KMS-11 (cell line): ENCODE results near the gene PPM1H.

ENCODE experiments used
- H2AFZ ChIP-seq: fragments of 200-600 bp; sonication (generic); 2 replicates; pipeline ENCODE4 v1.6.1; 2016; ENCODE audit warnings: antibody characterized with exemption, mixed run types, low read depth
- H3K27ac ChIP-seq: fragments of 200-600 bp; sonication (generic); 2 replicates; pipeline ENCODE4 v1.6.1; 2016; ENCODE audit warnings: mild to moderate bottlenecking, mixed run types
- H3K27me3 ChIP-seq: fragments of 200-600 bp; sonication (generic); 2 replicates; pipeline ENCODE4 v1.6.1; 2017; ENCODE audit warnings: mild to moderate bottlenecking, low read depth, mixed run types, moderate library complexity; ENCODE audit not compliant: insufficient read depth
- H3K36me3 ChIP-seq: fragments of 200-600 bp; sonication (generic); 2 replicates; pipeline ENCODE4 v1.6.1; 2017; ENCODE audit warnings: mild to moderate bottlenecking, mixed run types; ENCODE audit not compliant: insufficient read depth
- H3K4me1 ChIP-seq: fragments of 200-600 bp; sonication (generic); 2 replicates; pipeline ENCODE4 v1.6.1; 2016; ENCODE audit warnings: mild to moderate bottlenecking, low read depth, mixed run types; ENCODE audit not compliant: poor library complexity, severe bottlenecking
- H3K4me2 ChIP-seq: fragments of 200-600 bp; sonication (generic); 2 replicates; pipeline ENCODE4 v1.7.0; 2016; ENCODE audit warnings: mild to moderate bottlenecking, mixed run types
- H3K4me3 ChIP-seq: fragments of 200-600 bp; sonication (generic); IDR thresholded peaks from 2 replicates; pipeline ENCODE4 v1.6.1; 2017; ENCODE audit warnings: low read depth, low read length, mixed read lengths; ENCODE audit not compliant: insufficient read depth
- H3K79me2 ChIP-seq: fragments of 200-600 bp; sonication (generic); 2 replicates; pipeline ENCODE4 v1.6.1; 2016; ENCODE audit warnings: low read depth, mixed run types; ENCODE audit not compliant: insufficient read depth
- H3K9ac ChIP-seq: fragments of 200-600 bp; sonication (generic); 2 replicates; pipeline ENCODE4 v1.6.1; 2016; ENCODE audit warnings: mild to moderate bottlenecking, mixed run types
- H4K20me1 ChIP-seq: fragments of 200-600 bp; sonication (generic); 2 replicates; pipeline ENCODE4 v1.6.1; 2016; ENCODE audit warnings: mild to moderate bottlenecking, mixed run types; ENCODE audit not compliant: insufficient read depth
- CTCF ChIP-seq: fragments of 200-600 bp; sonication (generic); conservative IDR thresholded peaks from 2 replicates; pipeline ENCODE4 v1.6.1; 2017; ENCODE audit warnings: low read depth, mild to moderate bottlenecking, antibody characterized with exemption, low read length, moderate library complexity, mixed read lengths

PPM1H gene

GRCh38 chr12:62915204-62915529, 19.8 kb downstream of the PPM1H start:
- Histone ChIP-seq H3K4me1 (peaks cover 21% of the 10 kb centered on the region), H4K20me1 (no peaks in the 10 kb centered on the region), H2AFZ (no peak overlapping the region), H3K27me3 (no peaks in the 10 kb centered on the region), H3K9ac (no peak overlapping the region), H3K27ac (no peak overlapping the region), H3K4me2 (no peak overlapping the region), H3K4me3 (no peak overlapping the region), H3K36me3 (no peaks in the 10 kb centered on the region), H3K79me2 (no peaks in the 10 kb centered on the region)
- no peak for TF ChIP-seq CTCF

GRCh38 chr12:62914443-62915203, 20.3 kb downstream of the PPM1H start:
- H3K27me3 ChIP-seq = no peaks in the 10 kb centered on the region
- no peaks in the 10 kb centered on the region for H3K79me2 ChIP-seq
- no peak overlapping the region for H3K27ac ChIP-seq
- H3K36me3 ChIP-seq = no peaks in the 10 kb centered on the region
- H2AFZ ChIP-seq = no peak overlapping the region
- no peak for TF ChIP-seq CTCF
- H3K4me3 ChIP-seq = no peak overlapping the region
- no peak overlapping the region for H3K9ac ChIP-seq
- peaks cover 16% of the 10 kb centered on the region for H3K4me1 ChIP-seq
- no peaks in the 10 kb centered on the region for H4K20me1 ChIP-seq
- H3K4me2 ChIP-seq = no peak overlapping the region

GRCh38 chr12:62913380-62913779, 21.6 kb downstream of the PPM1H start:
- H3K36me3 ChIP-seq = no peaks in the 10 kb centered on the region
- H3K9ac ChIP-seq = no peak overlapping the region
- H2AFZ ChIP-seq = no peak overlapping the region
- H4K20me1 ChIP-seq = no peaks in the 10 kb centered on the region
- H3K4me2 ChIP-seq = no peak overlapping the region
- H3K79me2 ChIP-seq = no peaks in the 10 kb centered on the region
- H3K4me3 ChIP-seq = no peak overlapping the region
- no peak overlapping the region for H3K27ac ChIP-seq
- H3K27me3 ChIP-seq = no peaks in the 10 kb centered on the region
- TF ChIP-seq CTCF = no peak
- H3K4me1 ChIP-seq = peaks cover 3% of the 10 kb centered on the region

GRCh38 chr12:62912644-62913043, 22.3 kb downstream of the PPM1H start:
- Histone ChIP-seq H3K9ac (no peak overlapping the region), H3K4me3 (no peak overlapping the region), H3K4me1 (no peaks in the 10 kb centered on the region), H3K27ac (no peak overlapping the region), H2AFZ (no peak overlapping the region), H3K27me3 (no peaks in the 10 kb centered on the region), H4K20me1 (no peaks in the 10 kb centered on the region), H3K36me3 (no peaks in the 10 kb centered on the region), H3K79me2 (no peaks in the 10 kb centered on the region), H3K4me2 (no peak overlapping the region)
- no peak for TF ChIP-seq CTCF
